ENCODE data around the gene OR2T10.
"Not testable (repeated sequence)": the region's sequence is repeated elsewhere in the genome, so short reads cannot be mapped to it uniquely, and the experiment has no call there.

OR2T10 gene

DNA sequence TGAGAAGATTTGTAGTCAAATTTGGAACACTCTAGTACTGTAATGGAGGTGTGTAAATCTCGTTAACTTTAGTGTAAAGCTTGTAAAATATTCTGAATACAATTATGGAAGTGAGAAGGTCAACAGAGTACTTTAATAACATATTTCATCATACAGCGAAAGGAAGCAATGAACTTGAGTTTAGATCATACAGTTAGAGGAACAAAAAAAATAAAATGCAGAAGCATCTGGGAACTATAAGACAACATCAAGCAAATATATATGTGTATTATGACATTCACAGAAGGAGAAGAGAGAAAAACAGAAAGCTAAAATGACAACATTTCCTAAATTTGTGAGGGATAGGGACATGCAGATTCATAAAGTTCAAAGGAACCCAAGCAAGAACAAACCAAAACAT, 28.5 kb downstream of the OR2T10 start:
- H3K36me3 ChIP-seq (ENCODE audit: control insufficient read depth, insufficient read depth, low read length); H3K9ac ChIP-seq (ENCODE audit: low read depth, low read length); H3K27ac ChIP-seq (ENCODE audit: low read depth, low read length); H3K4me1 ChIP-seq (ENCODE audit: control insufficient read depth, insufficient read depth, low read length); H3K27me3 ChIP-seq (ENCODE audit: control insufficient read depth, insufficient read depth, low read length); H3K4me3 ChIP-seq (ENCODE audit: low read depth, low read length): not testable (repeated sequence)
- H3K9me3 ChIP-seq (ENCODE audit: control insufficient read depth, insufficient read depth, low read length): peaks cover 10% of the 10 kb centered on the region

DNA sequence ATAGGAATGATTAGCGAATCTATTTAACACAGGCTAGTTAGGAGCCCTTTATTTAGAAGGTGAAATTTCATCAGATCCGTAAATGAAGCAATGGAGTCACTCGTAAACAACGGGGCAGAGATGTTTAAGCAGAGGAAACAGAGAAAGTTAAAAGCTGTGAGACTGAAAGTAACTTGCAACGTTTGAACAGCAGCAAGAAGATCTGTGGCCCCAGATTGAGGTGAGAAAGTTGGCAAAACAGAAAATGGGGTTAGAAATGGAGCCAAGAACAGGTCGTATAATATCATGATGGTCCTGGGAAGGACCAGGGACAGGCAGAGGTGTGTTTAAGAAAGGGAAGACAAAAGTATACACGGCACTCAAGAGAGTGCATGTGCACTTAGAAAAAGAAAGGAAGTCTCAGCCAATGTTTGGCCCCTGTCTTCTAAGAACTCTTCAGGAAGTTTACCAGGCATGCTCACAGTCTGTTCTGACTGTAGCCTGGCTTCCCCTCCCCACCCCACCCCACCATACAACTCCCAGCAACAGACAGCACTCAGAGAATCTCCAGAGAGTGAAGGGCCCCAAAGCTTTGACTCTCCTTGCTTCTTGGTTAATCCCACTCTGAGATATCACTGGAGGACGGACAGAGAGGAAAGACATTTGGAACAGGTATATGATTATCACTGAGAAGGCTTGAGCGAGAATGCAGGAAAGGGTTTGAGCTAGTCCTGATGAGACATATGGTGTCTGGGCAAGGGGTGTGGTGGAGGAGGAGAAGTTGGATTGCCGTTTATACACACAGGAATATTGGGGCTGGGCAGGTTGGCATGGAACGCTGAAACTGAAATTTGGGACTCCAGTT, 31.7 kb downstream of the OR2T10 start:
- H3K9ac ChIP-seq (ENCODE audit: low read depth, low read length); H3K27me3 ChIP-seq (ENCODE audit: control insufficient read depth, insufficient read depth, low read length); H3K9me3 ChIP-seq (ENCODE audit: control insufficient read depth, insufficient read depth, low read length); H3K4me1 ChIP-seq (ENCODE audit: control insufficient read depth, insufficient read depth, low read length); H3K4me3 ChIP-seq (ENCODE audit: low read depth, low read length); H3K36me3 ChIP-seq (ENCODE audit: control insufficient read depth, insufficient read depth, low read length); H3K27ac ChIP-seq (ENCODE audit: low read depth, low read length): not testable (repeated sequence)

DNA sequence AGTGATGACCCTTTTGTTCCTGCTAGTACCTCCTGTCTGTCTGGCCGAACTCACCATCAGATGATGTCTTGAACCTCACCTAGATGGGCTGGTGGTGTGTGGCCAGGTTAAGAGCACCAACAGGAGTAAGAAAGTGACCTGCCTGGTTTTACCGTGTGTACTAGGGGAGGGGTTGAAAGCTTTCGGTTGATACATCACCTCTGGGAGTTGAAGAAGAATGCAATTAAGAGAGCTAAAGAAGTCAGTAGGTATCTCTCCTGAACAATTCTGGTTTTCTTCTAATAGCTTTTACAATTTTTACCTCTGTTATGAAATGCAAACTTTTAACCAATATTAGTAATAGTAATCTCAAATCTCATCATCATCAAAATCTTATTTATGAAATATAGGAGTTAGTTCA, 34.8 kb downstream of the OR2T10 start, which contains the start of gene OR2T29:
TSS of gene OR2T29 (minus strand) at position 101 of the 400 bp plus-strand sequence. CDS start 3,281 bp downstream, outside the sequence.
- H3K36me3 ChIP-seq (ENCODE audit: control insufficient read depth, insufficient read depth, low read length); H3K4me3 ChIP-seq (ENCODE audit: low read depth, low read length); H3K27ac ChIP-seq (ENCODE audit: low read depth, low read length); H3K9me3 ChIP-seq (ENCODE audit: control insufficient read depth, insufficient read depth, low read length); H3K9ac ChIP-seq (ENCODE audit: low read depth, low read length); H3K27me3 ChIP-seq (ENCODE audit: control insufficient read depth, insufficient read depth, low read length); H3K4me1 ChIP-seq (ENCODE audit: control insufficient read depth, insufficient read depth, low read length): not testable (repeated sequence)

- not testable (repeated sequence) for H3K27me3 ChIP-seq (ENCODE audit: control insufficient read depth, insufficient read depth, low read length); H3K27ac ChIP-seq (ENCODE audit: low read depth, low read length); H3K36me3 ChIP-seq (ENCODE audit: control insufficient read depth, insufficient read depth, low read length); H3K4me1 ChIP-seq (ENCODE audit: control insufficient read depth, insufficient read depth, low read length); H3K9ac ChIP-seq (ENCODE audit: low read depth, low read length); H3K4me3 ChIP-seq (ENCODE audit: low read depth, low read length); H3K9me3 ChIP-seq (ENCODE audit: control insufficient read depth, insufficient read depth, low read length)
Observed at GRCh38 chr1:248551027-248551426, 46.5 kb downstream of the OR2T10 start.

- not testable (repeated sequence) for H3K9ac ChIP-seq (ENCODE audit: low read depth, low read length); H3K4me3 ChIP-seq (ENCODE audit: low read depth, low read length); H3K27ac ChIP-seq (ENCODE audit: low read depth, low read length); H3K9me3 ChIP-seq (ENCODE audit: control insufficient read depth, insufficient read depth, low read length); H3K27me3 ChIP-seq (ENCODE audit: control insufficient read depth, insufficient read depth, low read length); H3K36me3 ChIP-seq (ENCODE audit: control insufficient read depth, insufficient read depth, low read length); H3K4me1 ChIP-seq (ENCODE audit: control insufficient read depth, insufficient read depth, low read length)
Observed at GRCh38 chr1:248547383-248547782, 50.1 kb downstream of the OR2T10 start.

Measured in HUES48 (cell line).